ENCODE data around the gene S100A6.

The S100A6 gene

DNA sequence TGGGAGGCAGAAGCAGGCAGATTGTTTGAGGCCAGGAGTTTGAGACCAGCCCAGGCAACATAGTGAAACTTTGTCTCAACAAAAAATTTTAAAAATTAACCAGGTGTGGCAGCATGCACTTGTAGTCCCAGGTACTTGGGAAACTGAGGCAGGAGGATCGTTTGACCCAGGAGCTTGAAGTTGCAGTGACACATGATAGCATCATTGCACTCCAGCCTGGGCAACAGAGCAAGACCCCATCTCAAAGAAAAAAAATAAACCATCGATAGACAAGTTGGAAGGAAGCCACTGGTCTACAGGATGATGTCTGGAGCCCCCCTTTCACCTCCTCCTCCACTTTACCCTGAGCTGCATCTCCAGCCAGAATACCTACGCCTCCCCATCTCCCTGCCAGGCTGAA lies 16.5 kb downstream of the S100A6 start:
- no peak for TF ChIP-seq YY1 (IDR thresholded peaks at IDR 0.05; ENCODE audit: insufficient read depth, insufficient read length)

DNA sequence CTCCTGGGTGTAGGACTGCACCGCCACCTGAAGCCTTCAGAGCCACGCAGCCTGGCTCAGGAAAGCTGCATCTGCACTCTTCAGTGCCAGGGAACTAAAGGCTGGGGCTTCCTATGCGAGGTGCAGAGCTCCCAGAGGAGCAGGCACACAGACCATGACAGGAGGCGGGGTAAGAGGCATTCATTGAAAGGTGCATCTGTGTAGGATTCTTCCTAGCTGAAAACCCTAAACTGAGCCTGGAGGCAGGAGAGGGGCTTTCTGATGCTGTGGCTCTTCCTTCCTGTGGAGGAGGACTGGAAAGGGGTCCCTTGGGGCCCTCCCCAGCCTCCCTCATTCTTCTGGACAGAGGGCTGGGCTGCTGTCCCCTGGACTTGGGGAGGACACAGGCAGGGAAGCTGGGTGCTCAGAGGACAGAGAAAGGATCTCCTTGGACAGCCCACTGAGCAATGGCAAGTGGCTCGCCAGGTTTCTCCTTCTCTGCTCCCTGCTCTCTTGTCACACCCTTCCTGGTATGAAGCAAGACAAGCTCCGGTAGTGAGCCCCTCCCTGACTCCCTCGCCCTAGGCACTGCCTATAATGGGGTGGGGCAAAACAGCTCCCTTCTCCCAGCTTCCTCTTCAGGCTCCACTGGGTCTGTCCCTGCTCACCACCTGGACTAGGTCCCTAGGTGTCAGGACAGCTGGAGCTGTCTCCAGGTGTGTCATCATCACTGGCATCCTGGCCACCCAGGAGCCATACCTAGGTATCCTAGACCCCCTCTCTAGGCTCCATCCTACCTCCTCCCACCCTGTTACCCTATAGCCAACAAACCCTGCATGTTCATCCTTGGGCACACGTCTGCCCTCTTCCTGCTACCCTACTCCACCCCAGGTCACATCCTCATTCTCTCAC lies 20.0 kb downstream of the S100A6 start:
- no peak for TF ChIP-seq ZNF274 (IDR thresholded peaks at IDR 0.05; ENCODE audit: low read depth, low read length)
- no peak for TF ChIP-seq YY1 (IDR thresholded peaks at IDR 0.05; ENCODE audit: insufficient read depth, insufficient read length)
- no peak for TF ChIP-seq SUZ12 (IDR thresholded peaks at IDR 0.05; ENCODE audit: extremely low read depth, insufficient read depth, insufficient read length)
- Histone ChIP-seq H3K4me3 (ENCODE audit: insufficient read length, low read depth) (no peak overlapping the region), H3K27me3 (ENCODE audit: insufficient read depth, insufficient read length) (peaks cover 23% of the 10 kb centered on the region), H3K36me3 (ENCODE audit: insufficient read depth, insufficient read length, low read length) (no peaks in the 10 kb centered on the region), H3K9ac (ENCODE audit: insufficient read length, low read depth) (peak overlapping the region; percentile 22), H3K4me1 (ENCODE audit: insufficient read depth, insufficient read length) (peaks cover 13% of the 10 kb centered on the region), H3K9me3 (ENCODE audit: insufficient read depth, low read length) (peaks cover 1% of the 10 kb centered on the region; the same call in 1 of the 2 replicates)
- no peak for DNase-seq (ENCODE audit: low read depth, low spot score)

More for the DNA sequence above, 16.5 kb downstream of the S100A6 start:
- no peaks in the 10 kb centered on the region for H3K36me3 ChIP-seq (ENCODE audit: insufficient read depth, insufficient read length, low read length)
- H3K9me3 ChIP-seq (ENCODE audit: insufficient read depth, low read length): peaks cover 10% of the 10 kb centered on the region; the same call in 1 of the 2 replicates
- H3K27me3 ChIP-seq (ENCODE audit: insufficient read depth, insufficient read length): peaks cover 12% of the 10 kb centered on the region
- H3K4me1 ChIP-seq (ENCODE audit: insufficient read depth, insufficient read length): peaks cover 13% of the 10 kb centered on the region
- H3K9ac ChIP-seq (ENCODE audit: insufficient read length, low read depth): no peak overlapping the region
- no peak overlapping the region for H3K4me3 ChIP-seq (ENCODE audit: insufficient read length, low read depth)
- DNase-seq (ENCODE audit: low read depth, low spot score): no peak

- Histone ChIP-seq H3K36me3 (ENCODE audit: insufficient read depth, insufficient read length, low read length) (no peaks in the 10 kb centered on the region), H3K9ac (ENCODE audit: insufficient read length, low read depth) (no peak overlapping the region), H3K4me3 (ENCODE audit: insufficient read length, low read depth) (no peak overlapping the region), H3K4me1 (ENCODE audit: insufficient read depth, insufficient read length) (peaks cover 13% of the 10 kb centered on the region), H3K27me3 (ENCODE audit: insufficient read depth, insufficient read length) (peaks cover 22% of the 10 kb centered on the region), H3K9me3 (ENCODE audit: insufficient read depth, low read length) (no peaks in the 10 kb centered on the region)
- DNase-seq (ENCODE audit: low read depth, low spot score): no peak
- no peak for TF ChIP-seq YY1 (IDR thresholded peaks at IDR 0.05; ENCODE audit: insufficient read depth, insufficient read length)
- TF ChIP-seq SUZ12 (IDR thresholded peaks at IDR 0.05; ENCODE audit: extremely low read depth, insufficient read depth, insufficient read length): no peak
- TF ChIP-seq ZNF274 (IDR thresholded peaks at IDR 0.05; ENCODE audit: low read depth, low read length): no peak
Measured at GRCh38 chr1:153513666-153514065, 22.1 kb downstream of the S100A6 start.

DNA sequence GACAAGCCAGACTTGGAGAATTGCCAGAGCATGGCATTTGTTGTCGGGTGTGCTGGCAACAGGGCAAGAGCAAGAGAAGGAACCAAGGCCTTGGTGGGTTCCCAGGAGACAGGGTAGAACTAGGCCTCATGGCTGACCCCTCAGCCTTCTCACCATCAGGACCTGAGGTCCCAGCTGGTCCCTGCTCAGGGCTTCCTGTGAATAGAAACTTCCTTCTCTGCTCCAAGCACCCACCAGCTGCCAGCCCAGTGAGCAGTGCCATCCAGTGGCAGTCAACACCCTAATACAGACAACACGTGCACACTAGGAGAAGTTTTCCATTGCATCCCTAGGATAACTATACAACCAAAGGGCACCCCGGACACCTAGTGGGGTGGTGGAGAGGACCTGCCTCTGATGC lies 22.8 kb downstream of the S100A6 start:
- Histone ChIP-seq H3K36me3 (ENCODE audit: insufficient read depth, insufficient read length, low read length) (no peaks in the 10 kb centered on the region), H3K27me3 (ENCODE audit: insufficient read depth, insufficient read length) (peaks cover 20% of the 10 kb centered on the region), H3K4me1 (ENCODE audit: insufficient read depth, insufficient read length) (peaks cover 11% of the 10 kb centered on the region), H3K9me3 (ENCODE audit: insufficient read depth, low read length) (no peaks in the 10 kb centered on the region), H3K4me3 (ENCODE audit: insufficient read length, low read depth) (no peak overlapping the region), H3K9ac (ENCODE audit: insufficient read length, low read depth) (no peak overlapping the region)
- no peak for DNase-seq (ENCODE audit: low read depth, low spot score)
- no peak for TF ChIP-seq ZNF274 (IDR thresholded peaks at IDR 0.05; ENCODE audit: low read depth, low read length)
- TF ChIP-seq YY1 (IDR thresholded peaks at IDR 0.05; ENCODE audit: insufficient read depth, insufficient read length): no peak
- no peak for TF ChIP-seq SUZ12 (IDR thresholded peaks at IDR 0.05; ENCODE audit: extremely low read depth, insufficient read depth, insufficient read length)

DNA sequence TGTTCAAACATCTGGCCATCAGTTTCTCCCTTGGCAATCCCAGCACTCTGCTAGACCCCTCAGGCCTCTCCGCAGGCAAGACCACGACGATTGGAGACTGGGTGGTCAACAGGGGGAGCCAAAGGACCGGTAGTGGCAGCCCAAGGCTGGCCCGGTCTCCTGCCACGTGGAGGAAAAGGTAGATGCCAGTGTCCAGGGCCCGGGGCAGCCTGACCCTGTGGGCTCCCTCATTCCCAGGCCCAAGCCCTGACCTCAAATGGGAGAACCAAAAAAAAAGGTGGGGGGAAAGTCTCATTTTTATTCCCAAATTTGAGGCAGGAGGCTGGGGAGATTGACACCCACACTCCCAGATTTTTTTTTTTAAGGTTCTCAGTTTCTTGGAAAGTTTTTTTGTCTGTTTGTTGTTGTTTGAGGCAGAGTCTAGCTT lies 24.8 kb downstream of the S100A6 start:
- Histone ChIP-seq H3K9me3 (ENCODE audit: insufficient read depth, low read length) (no peaks in the 10 kb centered on the region), H3K9ac (ENCODE audit: insufficient read length, low read depth) (no peak overlapping the region), H3K4me3 (ENCODE audit: insufficient read length, low read depth) (no peak overlapping the region), H3K36me3 (ENCODE audit: insufficient read depth, insufficient read length, low read length) (no peaks in the 10 kb centered on the region), H3K27me3 (ENCODE audit: insufficient read depth, insufficient read length) (peaks cover 16% of the 10 kb centered on the region), H3K4me1 (ENCODE audit: insufficient read depth, insufficient read length) (peaks cover 16% of the 10 kb centered on the region)
- peak; percentile 90 for DNase-seq (ENCODE audit: low read depth, low spot score)
- no peak for TF ChIP-seq SUZ12 (IDR thresholded peaks at IDR 0.05; ENCODE audit: extremely low read depth, insufficient read depth, insufficient read length)
- TF ChIP-seq ZNF274 (IDR thresholded peaks at IDR 0.05; ENCODE audit: low read depth, low read length): no peak
- no peak for TF ChIP-seq YY1 (IDR thresholded peaks at IDR 0.05; ENCODE audit: insufficient read depth, insufficient read length)

DNA sequence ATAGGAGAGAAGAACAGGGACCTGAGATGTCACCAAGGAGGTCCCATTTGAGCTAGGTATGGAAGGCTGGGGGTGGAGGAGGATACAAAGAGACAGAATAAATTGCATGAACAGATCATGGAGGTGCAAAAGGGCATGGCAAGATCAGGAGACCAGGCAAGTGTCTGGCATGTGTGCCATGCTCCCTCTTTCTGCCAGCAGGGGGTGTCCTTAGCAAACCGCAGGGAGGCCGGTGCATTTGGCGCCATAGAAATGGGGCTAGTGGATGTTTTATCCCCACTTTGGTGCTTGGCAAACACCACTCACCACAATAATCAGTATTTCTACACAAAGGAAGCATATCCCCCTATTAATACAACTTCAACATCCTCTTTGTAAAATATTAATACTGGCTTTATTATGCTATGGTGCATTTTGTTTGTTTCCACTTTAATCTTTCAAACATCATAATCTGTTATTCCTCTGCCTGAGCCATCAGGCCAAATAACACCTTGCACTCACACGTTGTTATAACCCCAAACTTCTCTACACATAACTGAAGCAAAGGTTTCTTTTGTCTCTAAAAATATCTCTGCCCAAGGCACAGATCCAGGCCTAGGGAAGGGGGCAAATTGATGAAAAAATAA lies 25.9 kb downstream of the S100A6 start:
- H3K36me3 ChIP-seq (ENCODE audit: insufficient read depth, insufficient read length, low read length): no peaks in the 10 kb centered on the region
- peaks cover 14% of the 10 kb centered on the region for H3K27me3 ChIP-seq (ENCODE audit: insufficient read depth, insufficient read length)
- DNase-seq (ENCODE audit: low read depth, low spot score): no peak
- no peak overlapping the region for H3K9ac ChIP-seq (ENCODE audit: insufficient read length, low read depth)
- no peak overlapping the region for H3K4me3 ChIP-seq (ENCODE audit: insufficient read length, low read depth)
- peaks cover 9% of the 10 kb centered on the region for H3K4me1 ChIP-seq (ENCODE audit: insufficient read depth, insufficient read length)
- no peaks in the 10 kb centered on the region for H3K9me3 ChIP-seq (ENCODE audit: insufficient read depth, low read length)
- TF ChIP-seq YY1 (IDR thresholded peaks at IDR 0.05; ENCODE audit: insufficient read depth, insufficient read length) (no peak), SUZ12 (IDR thresholded peaks at IDR 0.05; ENCODE audit: extremely low read depth, insufficient read depth, insufficient read length) (no peak), ZNF274 (IDR thresholded peaks at IDR 0.05; ENCODE audit: low read depth, low read length) (no peak)

DNA sequence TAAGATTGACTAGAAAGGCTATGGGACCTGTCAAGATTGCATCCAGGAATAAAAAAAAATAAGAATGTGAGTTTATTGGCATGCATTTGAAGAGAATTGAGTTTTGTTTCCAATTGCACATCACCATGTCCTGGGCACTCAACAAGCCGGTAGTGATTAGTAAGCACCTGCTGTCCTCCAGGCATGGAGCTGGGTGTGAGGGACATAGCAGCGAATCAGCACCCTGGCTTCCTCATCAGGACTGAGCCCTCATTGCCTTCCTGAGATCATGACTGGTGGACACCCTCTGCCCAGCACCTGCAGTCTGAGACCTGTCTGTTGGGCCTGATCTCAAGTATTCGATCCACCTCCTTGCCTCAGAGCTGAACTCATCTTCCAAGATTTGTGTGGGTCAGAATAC lies 26.8 kb downstream of the S100A6 start:
- no peak for DNase-seq (ENCODE audit: low read depth, low spot score)
- H3K4me1 ChIP-seq (ENCODE audit: insufficient read depth, insufficient read length): peaks cover 9% of the 10 kb centered on the region

More for the DNA sequence above, 26.8 kb downstream of the S100A6 start:
- H3K27me3 ChIP-seq (ENCODE audit: insufficient read depth, insufficient read length): peaks cover 10% of the 10 kb centered on the region
- TF ChIP-seq YY1 (IDR thresholded peaks at IDR 0.05; ENCODE audit: insufficient read depth, insufficient read length) (no peak), SUZ12 (IDR thresholded peaks at IDR 0.05; ENCODE audit: extremely low read depth, insufficient read depth, insufficient read length) (no peak), ZNF274 (IDR thresholded peaks at IDR 0.05; ENCODE audit: low read depth, low read length) (no peak)
- no peak overlapping the region for H3K4me3 ChIP-seq (ENCODE audit: insufficient read length, low read depth)
- no peaks in the 10 kb centered on the region for H3K36me3 ChIP-seq (ENCODE audit: insufficient read depth, insufficient read length, low read length)
- H3K9ac ChIP-seq (ENCODE audit: insufficient read length, low read depth): no peak overlapping the region
- H3K9me3 ChIP-seq (ENCODE audit: insufficient read depth, low read length): no peaks in the 10 kb centered on the region

Data from NT2/D1 (cell line).